ENCODE measurements around the gene PTX4. TPM values are rescaled to one million over a fixed set of nuclear protein-coding genes. Genes with fewer than 3 reads are reported as not detected.

The PTX4 gene
- polyA plus RNA-seq, 1 donor (not counting 4 experiments of a cell fraction or from before 2014, with no cell fraction given), result not detected

DNA sequence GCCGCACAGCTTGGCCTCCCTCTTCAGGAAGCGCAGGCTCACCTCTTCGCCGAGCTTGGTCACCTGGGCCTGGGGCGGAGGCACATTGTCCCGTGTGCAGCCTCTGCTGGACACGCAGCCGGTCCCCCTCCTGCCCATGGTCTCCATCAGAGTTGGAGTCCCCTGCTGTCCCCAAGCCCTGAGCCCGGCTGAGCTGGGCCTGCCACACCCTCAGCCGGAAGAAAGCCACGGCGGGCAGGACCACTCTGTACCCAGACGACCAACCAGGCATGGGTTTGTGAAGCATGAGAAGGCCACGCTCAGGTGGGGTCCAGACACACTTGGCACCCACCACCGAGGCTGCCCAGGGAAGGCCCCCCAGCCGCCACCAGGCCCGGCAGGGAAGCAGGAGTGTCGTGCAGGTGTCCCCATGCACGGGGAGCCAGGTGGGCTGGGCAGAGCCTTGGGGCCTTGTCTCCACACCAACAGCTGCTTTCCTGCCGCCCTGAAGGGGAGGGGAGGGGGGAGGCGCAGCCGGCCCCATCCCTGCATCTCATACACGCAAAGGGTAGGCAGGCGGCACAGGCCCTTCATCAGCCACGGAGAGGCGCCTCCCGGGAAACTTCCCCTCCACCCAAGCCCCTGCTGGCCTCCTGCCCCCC, 49.6 kb downstream of the PTX4 start:
- Histone ChIP-seq H3K9me1 (ENCODE audit: control insufficient read depth, extremely low read depth, insufficient read depth, low read length) (no peaks in the 10 kb centered on the region), H3K9ac (ENCODE audit: control insufficient read depth, extremely low read depth, insufficient read depth, low read length) (no peak overlapping the region), H3K27me3 (ENCODE audit: control insufficient read depth, extremely low read depth, insufficient read depth, low read length) (no peaks in the 10 kb centered on the region), H3K27ac (ENCODE audit: control insufficient read depth, insufficient read depth, low read length) (no peak overlapping the region), H3K79me2 (ENCODE audit: control insufficient read depth, insufficient read depth, low read length) (no peaks in the 10 kb centered on the region), H3K4me2 (ENCODE audit: control insufficient read depth, extremely low read depth, insufficient read depth, low read depth, low read length) (no peak overlapping the region), H3K4me1 (ENCODE audit: control insufficient read depth, extremely low read depth, insufficient read depth, low read length) (no peaks in the 10 kb centered on the region), H3K9me3 (ENCODE audit: control insufficient read depth, low read depth, low read length) (no peaks in the 10 kb centered on the region), H3K36me3 (ENCODE audit: control insufficient read depth in 2 of 2, extremely low read depth in 1 of 2, insufficient read depth in 2 of 2, low read length in 2 of 2) (no peaks in the 10 kb centered on the region), H4K20me1 (ENCODE audit: control insufficient read depth, extremely low read depth, insufficient read depth, low read length) (no peaks in the 10 kb centered on the region), H3K4me3 (ENCODE audit: control insufficient read depth in 2 of 3, extremely low read depth in 1 of 3, insufficient read depth in 2 of 3, low read depth in 1 of 3, low read length in 3 of 3) (no peak overlapping the region), H2AFZ (ENCODE audit: control insufficient read depth, low read length) (no peak overlapping the region)
- FAIRE-seq (no peak), DNase-seq (ENCODE audit: low read depth, low spot score) (no peak)
- dilution Hi-C loops (cut with MboI; ENCODE audit: extremely low pct_ligation_motif_present, low sequenced_read_pairs), result no loop called here
- TF ChIP-seq, protein P1, sequence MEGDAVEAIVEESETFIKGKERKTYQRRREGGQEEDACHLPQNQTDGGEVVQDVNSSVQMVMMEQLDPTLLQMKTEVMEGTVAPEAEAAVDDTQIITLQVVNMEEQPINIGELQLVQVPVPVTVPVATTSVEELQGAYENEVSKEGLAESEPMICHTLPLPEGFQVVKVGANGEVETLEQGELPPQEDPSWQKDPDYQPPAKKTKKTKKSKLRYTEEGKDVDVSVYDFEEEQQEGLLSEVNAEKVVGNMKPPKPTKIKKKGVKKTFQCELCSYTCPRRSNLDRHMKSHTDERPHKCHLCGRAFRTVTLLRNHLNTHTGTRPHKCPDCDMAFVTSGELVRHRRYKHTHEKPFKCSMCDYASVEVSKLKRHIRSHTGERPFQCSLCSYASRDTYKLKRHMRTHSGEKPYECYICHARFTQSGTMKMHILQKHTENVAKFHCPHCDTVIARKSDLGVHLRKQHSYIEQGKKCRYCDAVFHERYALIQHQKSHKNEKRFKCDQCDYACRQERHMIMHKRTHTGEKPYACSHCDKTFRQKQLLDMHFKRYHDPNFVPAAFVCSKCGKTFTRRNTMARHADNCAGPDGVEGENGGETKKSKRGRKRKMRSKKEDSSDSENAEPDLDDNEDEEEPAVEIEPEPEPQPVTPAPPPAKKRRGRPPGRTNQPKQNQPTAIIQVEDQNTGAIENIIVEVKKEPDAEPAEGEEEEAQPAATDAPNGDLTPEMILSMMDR (optimal IDR thresholded peaks at IDR 0.05 in 1 of 3, IDR thresholded peaks at IDR 0.05 in 1 of 3, conservative IDR thresholded peaks at IDR 0.05 in 1 of 3; ENCODE audit: extremely low read depth in 1 of 3, insufficient read depth in 2 of 3, low read length in 3 of 3), result no peak
- TF ChIP-seq EZH2 (IDR thresholded peaks at IDR 0.05; ENCODE audit: low read length), result no peak

DNA sequence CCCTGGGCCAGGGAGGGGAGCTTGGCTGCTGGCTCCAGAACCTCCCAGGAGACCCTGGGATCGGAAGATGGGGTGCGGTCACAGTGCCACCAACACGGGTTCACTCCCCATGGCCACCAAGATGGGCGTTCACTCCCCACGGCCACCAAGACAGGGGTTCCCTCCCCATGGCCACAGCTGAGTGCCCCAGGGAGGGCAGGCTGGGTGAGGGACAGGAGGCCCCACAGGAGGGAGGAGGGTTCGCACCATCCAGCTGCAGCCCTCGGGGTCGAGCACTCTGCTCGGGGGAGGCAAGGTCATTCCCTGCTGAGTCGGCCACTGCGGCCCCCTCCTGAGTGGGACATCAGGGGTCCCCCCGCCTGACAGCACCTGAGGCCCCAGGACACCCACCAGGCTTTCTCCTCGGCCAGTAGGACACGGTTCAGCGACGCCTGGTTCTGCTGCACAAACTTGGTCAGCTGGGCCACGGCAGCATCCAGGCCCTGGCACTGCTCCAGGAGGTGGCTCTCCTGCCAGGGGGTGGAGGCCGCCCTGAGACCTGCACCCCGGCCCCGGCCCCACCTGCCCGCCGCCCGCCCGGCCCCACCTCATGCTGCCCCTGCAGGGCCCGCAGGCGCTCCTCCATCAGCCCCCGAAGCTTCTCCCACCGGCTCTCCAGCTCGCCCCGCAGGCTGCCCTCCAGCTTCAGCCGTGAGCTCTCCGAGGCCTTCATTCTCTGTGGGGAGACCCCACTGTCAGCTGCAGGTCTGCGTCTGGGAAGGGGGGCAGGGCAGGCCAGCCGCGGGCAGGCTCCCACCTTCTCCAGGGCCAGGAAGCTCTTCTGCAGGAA, 50.3 kb downstream of the PTX4 start:
- H2AFZ ChIP-seq (ENCODE audit: control insufficient read depth, low read length), result no peak overlapping the region
- dilution Hi-C loops (cut with MboI; ENCODE audit: extremely low pct_ligation_motif_present, low sequenced_read_pairs), result no loop called here
- TF ChIP-seq EZH2 (IDR thresholded peaks at IDR 0.05; ENCODE audit: low read length), result no peak
- TF ChIP-seq, protein P1 (optimal IDR thresholded peaks at IDR 0.05 in 1 of 3, IDR thresholded peaks at IDR 0.05 in 1 of 3, conservative IDR thresholded peaks at IDR 0.05 in 1 of 3; ENCODE audit: extremely low read depth in 1 of 3, insufficient read depth in 2 of 3, low read length in 3 of 3), result no peak
- H3K9ac ChIP-seq (ENCODE audit: control insufficient read depth, extremely low read depth, insufficient read depth, low read length), result no peak overlapping the region
- no peaks in the 10 kb centered on the region for H3K9me1 ChIP-seq (ENCODE audit: control insufficient read depth, extremely low read depth, insufficient read depth, low read length)
- no peak overlapping the region for H3K4me3 ChIP-seq (ENCODE audit: control insufficient read depth in 2 of 3, extremely low read depth in 1 of 3, insufficient read depth in 2 of 3, low read depth in 1 of 3, low read length in 3 of 3)
- H3K9me3 ChIP-seq (ENCODE audit: control insufficient read depth, low read depth, low read length), result no peaks in the 10 kb centered on the region
- H3K79me2 ChIP-seq (ENCODE audit: control insufficient read depth, insufficient read depth, low read length), result no peaks in the 10 kb centered on the region
- no peak overlapping the region for H3K4me2 ChIP-seq (ENCODE audit: control insufficient read depth, extremely low read depth, insufficient read depth, low read depth, low read length)
- no peaks in the 10 kb centered on the region for H3K36me3 ChIP-seq (ENCODE audit: control insufficient read depth in 2 of 2, extremely low read depth in 1 of 2, insufficient read depth in 2 of 2, low read length in 2 of 2)
- no peaks in the 10 kb centered on the region for H3K27me3 ChIP-seq (ENCODE audit: control insufficient read depth, extremely low read depth, insufficient read depth, low read length)
- no peaks in the 10 kb centered on the region for H4K20me1 ChIP-seq (ENCODE audit: control insufficient read depth, extremely low read depth, insufficient read depth, low read length)
- no peak for DNase-seq (ENCODE audit: low read depth, low spot score)
- no peaks in the 10 kb centered on the region for H3K4me1 ChIP-seq (ENCODE audit: control insufficient read depth, extremely low read depth, insufficient read depth, low read length)
- no peak overlapping the region for H3K27ac ChIP-seq (ENCODE audit: control insufficient read depth, insufficient read depth, low read length)
- no peak for FAIRE-seq

All from keratinocyte (primary cell).